Left hindlimb (tissue), 1 donor: ENCODE results near the gene CEBPE.
A peak's percentile ranks its signal among the peaks of the same experiment; 100 is the strongest.

Experiments used
- DNase-seq: peaks from one replicate; pipeline ENCODE4 v3.0.0-alpha.2; 2018

The CEBPE gene

DNA sequence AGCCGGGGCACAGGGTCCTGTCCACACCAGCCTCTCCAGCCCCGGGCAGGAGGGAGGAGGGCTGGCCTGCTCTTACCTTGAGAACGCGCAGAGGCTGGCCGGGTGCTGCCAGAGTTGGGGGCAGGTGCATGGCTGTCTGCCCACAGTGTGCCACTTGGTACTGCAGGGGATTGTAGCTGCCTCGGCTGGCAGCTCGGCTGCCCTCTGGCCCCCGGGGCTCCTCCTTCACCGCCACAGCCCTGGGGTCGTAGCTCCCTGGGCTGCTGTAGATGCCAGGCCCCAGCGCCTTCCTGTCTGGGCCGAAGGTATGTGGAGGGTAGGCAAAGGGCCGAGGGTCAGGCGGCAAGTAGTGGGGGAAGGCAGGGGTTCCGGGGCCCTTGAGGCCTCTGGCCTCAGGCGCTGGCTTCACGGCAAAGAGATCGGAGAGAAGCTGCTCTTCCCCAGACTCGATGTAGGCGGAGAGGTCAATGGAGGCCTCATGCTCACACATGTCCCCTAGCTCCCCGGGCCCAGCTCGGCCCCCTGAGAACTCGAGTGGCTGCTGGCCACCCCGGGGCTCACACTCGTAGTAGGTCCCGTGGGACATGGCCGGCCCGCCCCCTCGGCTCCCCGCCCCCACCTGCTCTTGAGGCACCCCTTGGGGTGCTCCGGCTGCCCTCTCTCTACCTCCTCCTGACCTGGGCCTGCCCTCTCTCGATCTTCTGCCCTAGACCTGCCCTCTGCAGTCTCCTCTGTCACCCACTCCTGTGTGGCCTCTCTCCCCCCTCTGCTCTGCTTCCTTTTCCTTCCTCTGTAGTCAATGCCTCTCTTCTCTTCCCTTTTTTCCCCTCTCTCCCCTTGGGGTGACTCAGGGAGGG lies at the start of gene CEBPE:
Gene CEBPE, minus strand, starts transcription at position 750 of the 857 bp plus-strand sequence. Its CDS starts 164 bp downstream, at position 586.
- DNase-seq = no peak

DNA sequence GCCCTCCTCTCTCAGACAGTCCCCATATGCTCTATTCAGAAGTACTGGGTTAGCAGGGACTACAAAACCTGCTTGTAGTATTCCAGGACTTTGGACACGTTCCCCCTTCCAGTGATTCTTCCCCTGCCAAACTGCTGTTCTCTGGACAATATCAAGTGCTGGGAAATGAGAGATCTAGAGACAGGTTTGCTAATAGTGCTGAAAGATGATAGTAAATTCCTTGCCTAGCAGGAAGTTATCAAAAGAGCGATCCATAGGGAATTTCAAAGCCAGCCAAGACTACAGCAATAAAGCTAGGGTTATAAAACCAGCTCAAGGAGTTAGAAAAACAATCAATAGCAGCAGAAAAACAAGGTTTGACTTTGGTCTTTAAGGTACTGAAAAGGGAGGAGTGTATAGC lies 49.2 kb upstream of the CEBPE start:
- DNase-seq = no peak

DNA sequence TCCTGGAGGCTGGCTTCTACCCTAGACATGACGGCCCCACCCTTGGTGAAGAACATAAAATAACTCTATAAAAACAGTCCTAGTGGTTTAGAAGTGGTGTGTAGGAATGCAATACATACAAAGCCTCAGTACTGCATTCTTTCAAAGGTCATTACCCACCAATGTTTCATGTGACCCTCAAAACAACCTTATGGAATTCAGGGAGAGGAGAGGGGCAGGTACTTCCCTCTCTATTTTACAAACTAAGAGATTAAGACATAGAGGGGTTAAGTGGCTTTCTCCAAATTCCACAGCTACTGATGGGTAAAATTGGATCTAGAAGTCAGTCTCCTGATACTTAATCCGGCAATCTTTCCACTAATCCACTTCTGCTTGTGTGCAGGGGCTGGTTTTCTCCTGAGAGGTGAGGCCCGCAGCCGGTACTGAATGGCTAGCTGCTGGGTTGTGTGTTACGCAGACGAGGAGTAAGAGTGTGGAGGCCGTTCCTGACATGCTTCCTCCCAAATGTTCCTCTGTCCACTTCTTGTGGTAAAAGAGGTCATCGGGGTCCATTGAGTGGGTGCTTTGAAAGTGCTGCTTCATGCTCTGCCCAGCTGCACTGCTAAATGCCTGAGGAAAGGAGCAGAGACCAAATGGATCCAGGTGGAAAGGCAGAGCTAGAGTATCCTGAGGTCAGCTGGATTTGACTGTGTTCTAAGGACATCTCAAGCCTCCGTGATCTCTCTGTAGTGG lies 48.2 kb upstream of the CEBPE start:
- DNase-seq = no peak

DNA sequence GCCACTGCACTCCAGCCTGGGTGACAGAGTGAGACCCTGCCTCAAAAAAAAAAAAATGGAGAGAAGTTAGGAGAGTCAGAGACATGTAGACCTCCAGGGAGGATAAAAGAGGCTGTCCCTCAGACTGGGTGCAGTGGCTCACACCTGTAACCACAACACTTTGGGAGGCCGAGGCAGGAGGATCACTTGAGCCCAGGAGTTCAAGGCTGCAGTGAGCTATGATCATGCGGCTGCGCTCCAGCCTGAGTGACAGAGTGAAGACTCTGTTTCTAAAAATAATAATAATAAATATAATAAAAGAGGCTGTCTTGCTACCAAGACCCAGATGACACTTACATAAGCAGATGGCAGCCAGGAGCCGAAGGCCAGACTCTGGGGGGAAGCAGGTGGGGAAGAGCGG lies 45.9 kb upstream of the CEBPE start:
- no peak for DNase-seq

DNA sequence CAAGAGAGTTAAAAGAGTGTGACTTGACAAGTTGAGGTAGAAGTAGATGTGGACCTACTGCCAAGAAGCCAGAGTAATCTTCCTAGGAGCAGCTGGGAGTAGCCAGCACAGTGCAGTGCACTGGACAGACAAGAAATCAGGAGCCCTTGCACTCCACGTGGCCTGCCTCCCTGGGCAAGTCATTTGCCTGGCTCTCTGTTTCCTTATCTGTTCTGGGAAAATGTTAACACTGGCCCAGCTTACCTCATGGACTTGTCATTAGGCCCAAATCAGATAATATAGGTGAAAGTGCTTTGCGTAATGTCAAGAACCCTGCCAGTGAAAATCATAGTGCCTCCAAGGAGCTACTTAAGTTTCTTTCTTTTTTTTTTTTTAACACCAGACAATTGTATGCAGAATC lies 45.2 kb upstream of the CEBPE start:
- no peak for DNase-seq

DNA sequence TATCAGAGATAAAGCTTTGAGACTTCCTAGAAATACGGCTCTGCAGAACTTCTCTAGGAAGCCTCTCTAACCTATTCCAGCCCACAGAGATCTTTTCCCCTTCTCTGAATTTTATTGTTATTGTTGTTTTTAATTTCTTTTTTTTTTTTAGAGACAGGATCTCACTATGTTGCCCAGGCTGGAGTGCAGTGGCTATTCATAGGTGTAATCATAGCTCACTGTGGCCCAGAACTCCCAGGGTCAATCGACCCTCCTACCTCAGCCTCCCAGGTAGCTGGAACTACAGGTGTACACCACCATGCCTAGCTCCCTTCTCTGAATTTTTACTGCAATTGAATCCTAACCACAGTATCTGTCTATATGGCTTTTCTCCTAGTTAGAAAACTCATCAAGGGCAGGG lies 44.8 kb upstream of the CEBPE start:
- no peak for DNase-seq

DNA sequence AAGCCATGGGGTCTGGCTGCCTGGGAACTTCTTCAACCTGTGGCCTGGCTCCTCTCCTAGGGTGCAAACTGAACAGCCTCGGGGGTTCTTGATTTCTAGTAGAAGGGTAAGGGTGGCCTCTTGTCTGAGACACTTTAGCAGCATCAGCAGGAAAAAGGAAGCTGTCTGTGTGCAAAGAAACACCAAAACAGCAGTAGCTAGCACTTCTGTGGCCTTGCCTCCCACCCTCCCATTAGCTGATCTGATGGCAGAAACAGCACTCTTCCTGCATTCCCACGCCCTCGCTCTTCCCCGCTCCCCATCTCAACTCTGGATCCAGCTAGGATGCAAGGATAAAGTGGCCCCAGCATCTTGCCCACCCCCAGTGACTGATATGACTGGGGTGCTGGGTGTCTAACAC lies 43.7 kb upstream of the CEBPE start:
- no peak for DNase-seq

DNA sequence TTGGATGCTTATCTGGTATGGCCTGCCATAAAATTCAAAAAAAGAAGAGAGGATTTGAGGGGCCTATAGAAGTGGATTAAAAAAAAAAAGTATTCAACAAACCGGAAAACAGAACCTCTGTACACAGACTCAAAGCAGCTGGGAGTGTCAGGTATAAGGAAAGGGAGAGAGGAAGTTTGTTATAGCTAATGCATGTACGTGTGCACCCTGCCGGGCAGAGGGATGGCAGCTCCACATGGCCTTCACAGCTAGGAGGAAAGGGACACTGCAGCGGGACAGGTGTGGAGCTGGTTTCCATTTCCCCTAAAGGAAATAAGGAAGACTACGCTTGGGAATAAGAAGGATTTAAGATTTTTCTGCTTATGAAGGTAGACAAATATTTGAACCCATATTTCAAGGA lies 43.0 kb upstream of the CEBPE start:
- no peak for DNase-seq

DNA sequence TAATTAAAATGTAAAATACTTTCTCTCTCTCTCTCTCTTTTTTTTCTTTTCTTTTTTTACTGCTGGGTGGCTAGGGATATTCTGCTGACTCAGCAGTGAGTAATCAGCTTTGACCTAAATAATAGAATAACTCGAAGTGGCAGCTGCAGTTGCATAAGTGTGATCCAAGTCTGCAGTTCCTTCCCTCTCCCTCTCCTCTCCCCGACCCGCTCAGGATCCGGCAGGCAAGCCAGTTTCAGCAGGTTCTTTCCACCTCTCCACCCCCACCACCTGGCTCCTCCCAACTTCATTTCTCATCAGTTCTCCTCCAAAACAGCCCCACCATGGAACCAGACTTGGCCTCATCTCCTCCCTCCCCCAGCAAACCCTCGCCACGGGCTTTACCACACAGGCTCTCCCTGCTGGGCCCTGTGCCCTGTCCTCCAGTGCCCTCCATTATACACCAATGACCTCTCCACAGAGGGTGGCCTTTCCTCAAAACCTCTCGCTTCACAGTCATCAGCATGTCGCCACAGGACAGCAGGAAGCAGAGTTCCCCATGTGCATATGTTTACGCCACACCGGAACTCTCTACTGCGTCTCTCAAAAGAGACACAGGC lies 42.0 kb upstream of the CEBPE start:
- peak; percentile 64 for DNase-seq

DNA sequence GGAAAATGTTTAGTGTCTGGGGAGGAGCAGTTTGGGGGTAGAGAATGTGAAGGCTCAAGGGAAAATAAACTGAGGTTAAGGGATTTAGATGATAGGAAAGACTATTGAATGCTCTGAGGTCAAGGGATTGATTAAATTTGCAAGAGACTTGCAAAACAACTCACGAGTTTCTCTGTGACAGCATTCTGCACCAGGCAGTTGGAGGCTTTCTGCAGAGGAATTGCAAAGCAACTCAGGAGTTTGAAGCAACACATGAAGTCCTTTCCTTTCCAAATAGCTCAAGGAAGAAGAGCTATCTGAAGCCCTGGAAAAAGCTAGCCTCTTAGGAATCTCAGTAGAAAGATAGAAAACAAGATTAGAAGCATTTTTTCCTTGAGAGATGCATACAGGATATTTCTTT lies 40.5 kb upstream of the CEBPE start:
- DNase-seq = no peak

DNA sequence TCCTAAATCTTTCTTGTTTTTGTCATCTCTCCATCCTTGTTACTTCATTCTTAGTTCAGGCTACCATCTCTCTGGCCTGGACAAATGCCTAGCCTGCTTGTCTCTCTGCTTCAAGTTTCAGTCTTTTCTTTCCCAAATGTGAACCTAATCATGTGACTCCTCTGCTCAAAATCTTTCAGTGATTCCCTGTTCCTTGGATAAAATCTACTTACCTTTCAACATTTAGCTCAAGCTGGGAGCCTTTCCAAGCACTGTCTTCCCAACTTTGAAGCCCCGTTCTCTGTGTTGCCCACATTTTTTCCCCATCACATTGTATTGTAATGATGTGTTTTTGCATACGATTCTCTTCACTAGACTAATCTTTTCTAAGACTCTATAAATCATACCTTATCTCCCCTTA lies 39.7 kb upstream of the CEBPE start:
- DNase-seq = no peak

DNA sequence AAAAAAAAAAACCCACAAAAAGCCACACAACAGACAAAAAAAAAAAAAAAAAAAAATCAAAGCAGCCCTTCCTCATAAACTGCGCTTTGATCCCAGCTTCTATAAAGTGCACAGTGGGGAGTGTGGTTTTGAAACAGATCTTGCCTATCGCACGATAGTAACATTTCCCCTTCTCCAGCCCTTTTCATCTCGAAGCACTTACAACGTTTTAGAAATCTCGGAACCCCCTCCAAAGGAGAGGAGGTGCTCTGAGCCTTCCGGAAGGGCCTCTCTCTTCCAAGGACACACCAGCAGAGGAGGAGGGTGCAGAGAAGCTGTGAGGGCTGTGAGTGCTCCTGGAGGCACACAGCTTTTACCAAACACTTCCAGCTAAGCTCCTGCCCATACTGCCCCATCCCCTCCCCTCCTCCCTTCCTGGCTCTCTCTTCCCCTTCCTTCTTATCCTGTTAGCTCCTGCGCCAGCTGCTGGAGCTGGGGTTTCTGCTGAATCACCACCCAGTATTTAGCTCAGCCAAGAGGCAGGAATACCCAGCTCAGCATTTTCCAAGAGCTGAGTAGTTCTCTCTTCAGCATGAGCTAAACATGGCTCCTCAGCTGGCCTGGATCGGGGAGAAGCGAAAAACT lies 36.0 kb upstream of the CEBPE start:
- DNase-seq = peak; percentile 90

DNA sequence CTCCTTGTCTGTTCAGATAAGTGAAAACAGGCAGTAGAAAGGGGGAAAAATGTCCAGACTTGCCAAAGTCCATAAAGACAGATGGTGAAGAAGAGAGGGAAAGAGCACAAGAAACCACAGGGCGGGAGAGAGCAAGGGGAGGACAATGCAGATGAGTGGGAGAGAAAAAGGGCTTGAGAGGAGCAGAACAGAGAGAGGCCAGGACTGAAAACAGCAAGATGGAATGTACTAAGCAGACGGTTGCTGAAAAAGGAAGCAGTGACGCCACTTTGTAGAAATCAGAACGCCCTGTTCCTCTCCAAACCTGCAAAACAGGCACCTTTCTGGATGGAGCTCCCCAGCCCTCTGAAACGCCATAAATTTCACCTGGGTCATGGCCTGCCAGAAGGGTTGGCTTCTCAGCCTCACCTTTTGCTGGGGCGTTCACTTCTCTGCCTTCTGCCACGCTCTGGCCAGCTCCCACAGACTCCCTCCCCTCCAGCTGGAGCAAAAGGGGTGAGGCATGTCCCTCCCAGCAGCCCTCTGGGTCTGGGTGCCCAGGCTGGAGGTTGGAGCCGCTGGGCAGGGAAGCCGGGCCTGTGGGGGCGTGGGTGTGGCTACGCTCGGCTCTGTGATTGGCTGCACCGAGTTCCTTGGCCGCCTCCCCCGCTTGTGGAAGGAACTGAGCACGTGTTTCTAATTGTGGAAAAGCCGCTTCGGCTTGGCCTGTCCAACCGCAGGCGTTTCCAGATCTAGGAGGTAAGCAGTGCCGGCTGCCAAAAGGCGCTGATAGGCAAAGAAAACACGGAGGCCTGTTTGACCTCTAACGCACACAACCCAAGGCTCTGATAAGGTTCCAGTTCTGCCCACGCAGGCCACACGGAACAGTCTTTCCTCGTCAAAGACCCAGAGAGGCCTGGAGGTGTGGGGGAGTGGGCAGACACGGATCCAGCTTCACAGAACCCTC lies 35.1 kb upstream of the CEBPE start:
- DNase-seq = peak; percentile 87

DNA sequence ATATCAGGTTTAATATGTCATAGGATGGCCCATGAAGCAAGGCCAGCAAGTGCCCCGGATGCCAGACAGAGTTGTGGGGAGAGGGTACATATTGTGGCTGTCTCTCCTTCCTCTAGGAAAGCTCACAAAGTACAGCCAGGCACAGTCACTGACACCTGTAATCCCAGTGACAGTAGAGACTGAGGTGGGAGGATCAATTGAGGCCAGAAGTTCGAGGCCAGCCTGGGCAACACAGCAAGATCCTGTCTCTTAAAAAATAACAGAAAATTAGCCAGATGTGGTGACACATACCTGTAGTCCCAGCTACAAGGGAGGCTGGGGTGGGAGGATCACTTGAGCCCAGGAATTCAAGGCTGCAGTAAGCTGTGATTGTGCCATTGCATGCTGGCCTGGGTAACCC lies 32.3 kb upstream of the CEBPE start:
- no peak for DNase-seq

DNA sequence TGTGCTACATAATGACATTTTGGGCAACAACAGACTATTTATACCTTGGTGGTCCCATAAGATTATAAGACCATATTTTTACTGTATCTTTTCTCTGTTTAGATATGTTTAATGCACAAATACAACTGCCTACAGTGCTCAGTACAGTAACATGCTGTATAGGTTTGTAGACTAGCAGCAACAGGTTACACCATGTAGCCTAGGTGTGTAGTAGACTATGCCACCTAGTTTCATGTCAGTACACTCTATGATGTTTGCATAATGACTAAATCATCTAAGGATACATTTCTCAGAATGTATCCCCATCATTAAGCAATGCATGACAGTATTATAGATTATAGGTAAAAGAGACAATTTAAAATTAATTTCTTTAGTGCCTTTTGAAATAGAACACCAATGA lies 30.7 kb upstream of the CEBPE start:
- no peak for DNase-seq

DNA sequence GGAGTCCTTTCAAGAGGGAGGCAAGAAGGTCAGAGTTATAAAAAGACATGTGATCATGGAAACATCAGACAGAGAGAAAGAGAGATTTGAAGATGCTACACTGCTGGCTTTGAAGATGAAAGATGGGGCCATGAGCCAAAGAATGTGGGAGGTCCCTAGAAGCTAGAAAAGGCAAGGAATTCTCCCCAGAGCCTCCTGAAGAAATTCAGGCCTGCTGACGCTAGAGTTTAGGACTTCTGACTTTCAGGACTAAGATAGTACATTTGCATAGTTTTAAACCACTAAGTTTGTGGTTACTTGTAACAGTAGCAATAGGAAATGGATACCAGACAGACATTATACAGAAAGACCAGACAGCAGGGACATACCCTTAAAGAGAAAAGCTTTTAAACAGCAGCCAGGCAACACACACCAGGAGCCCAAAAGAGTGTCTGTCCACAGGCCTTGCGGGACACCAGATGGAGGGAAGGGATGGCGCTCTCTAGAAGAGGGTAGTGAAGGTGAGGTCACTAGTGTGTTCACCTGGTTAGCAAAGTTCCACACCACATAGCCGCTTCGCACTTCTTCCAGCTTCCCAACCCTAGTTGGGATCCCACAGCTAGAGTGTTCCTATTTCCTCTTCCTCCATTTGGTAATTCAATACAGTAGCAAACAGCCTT lies 29.7 kb upstream of the CEBPE start:
- DNase-seq = no peak

DNA sequence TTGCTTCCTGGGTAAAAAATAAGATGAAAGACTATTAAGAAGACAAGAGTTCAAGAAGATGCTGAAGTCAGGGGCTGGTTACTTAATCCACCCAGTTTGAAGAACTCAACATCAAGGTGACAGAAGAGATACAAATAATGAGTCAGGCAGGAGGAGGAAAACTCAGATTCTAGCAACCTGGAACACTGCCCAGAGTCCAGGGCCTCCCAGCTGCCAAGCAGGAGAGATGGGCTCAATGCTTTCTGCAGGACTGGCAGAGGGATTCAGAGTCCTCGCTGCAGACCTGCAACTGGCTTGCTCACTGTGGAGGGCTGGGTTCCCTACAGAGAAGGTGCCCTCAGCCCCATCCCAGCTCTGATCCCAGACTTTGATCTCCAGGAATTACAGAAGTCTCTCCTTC lies 28.6 kb upstream of the CEBPE start:
- DNase-seq = no peak

DNA sequence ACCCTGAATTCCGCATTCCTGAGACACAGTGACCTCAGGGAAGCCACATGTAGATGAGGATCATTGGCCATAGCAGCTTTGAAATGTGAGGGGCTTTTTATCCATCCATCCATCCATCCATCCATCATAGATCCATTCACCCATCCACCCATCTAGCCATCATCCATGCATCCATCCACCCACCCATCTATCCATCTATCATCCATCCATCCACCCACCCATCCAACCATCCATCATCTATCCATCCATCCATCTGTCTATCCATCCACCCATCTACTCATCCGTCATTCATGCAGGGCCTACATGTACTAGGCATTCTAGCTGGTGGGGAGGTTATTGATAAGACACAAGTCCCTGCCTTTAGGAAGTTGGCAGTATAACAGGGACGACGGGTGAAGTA lies 27.9 kb upstream of the CEBPE start:
- DNase-seq = no peak

DNA sequence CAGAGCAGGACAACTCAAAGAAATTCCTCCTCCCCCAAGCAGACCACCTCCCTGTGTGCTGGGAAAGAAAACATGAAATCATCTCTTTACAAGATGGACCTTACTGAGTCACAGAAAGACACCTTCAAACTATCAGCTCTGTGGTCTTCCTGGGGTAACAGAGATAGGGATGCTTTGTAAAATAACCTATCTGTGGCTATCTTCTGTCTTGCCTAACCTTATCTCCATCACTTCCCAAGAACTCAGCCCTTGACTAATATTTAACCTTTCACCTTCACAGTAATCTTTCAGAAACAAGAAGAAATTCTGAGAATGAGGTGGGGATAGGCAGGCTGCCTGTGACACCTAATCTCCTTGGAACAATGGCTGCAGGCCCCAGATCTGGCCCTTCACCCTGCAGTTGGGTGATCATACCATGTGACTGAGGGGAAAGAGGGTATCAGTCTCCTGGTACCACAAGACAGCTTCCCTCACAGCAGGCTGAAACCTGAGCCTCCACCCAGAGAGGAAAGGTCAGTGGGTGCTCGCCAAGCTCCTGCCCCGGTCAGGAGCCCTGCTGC lies 27.4 kb upstream of the CEBPE start:
- no peak for DNase-seq

DNA sequence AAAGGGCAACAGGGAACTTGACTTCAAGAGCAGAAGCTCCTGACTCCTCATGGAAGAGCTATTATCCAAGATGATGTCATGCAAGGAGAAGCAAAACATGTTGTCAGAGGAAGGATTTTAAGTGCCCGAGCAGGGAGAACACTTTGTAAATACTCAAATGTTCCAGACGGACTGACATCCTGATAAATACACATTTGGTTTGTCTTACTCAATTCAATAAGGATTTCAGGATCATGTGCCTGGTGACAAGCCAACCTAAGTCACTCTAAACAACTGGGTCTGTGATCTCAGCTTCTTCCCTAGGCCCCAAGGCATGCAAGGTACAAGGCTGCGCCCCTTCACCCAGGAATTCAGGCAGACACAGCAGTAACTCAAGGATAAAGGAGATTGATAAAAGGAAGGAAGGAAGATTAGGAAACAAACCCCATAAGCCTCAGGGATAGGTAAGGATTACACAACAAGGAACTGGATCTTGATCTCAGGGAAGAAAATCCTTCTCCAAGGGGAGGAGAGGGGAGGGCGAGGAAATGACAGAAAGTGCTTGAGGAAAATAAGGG lies 26.8 kb upstream of the CEBPE start:
- DNase-seq = no peak

DNA sequence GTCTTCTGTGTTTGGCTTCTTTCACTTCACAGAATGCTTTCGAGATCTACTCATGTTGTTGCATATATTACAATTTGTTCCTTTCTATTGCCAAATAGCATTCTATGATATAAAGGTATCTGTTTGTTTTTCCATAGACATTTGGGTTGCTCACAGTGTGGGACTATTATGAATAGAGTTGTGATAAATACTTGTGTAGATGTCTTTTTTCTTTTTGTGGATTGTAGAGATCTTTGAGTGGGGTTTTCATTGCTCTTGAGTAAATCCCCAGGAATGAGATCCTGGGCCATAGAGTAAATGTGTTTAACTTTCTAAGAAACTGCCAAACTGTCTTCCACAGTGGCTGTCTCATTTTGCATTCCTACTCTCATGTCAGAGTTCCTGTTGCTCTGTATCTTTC lies 24.9 kb upstream of the CEBPE start:
- DNase-seq = no peak
